ENCODE results near the gene TMEM59L. TPM values are rescaled to one million over a fixed set of nuclear protein-coding genes. Genes with fewer than 3 reads are reported as not detected.
A peak's percentile ranks its signal among the peaks of the same experiment; 100 is the strongest.

TMEM59L gene
- total and polyA plus RNA-seq, 2 donors (not counting 1 experiment from before 2014, with no cell fraction given): not detected

DNA sequence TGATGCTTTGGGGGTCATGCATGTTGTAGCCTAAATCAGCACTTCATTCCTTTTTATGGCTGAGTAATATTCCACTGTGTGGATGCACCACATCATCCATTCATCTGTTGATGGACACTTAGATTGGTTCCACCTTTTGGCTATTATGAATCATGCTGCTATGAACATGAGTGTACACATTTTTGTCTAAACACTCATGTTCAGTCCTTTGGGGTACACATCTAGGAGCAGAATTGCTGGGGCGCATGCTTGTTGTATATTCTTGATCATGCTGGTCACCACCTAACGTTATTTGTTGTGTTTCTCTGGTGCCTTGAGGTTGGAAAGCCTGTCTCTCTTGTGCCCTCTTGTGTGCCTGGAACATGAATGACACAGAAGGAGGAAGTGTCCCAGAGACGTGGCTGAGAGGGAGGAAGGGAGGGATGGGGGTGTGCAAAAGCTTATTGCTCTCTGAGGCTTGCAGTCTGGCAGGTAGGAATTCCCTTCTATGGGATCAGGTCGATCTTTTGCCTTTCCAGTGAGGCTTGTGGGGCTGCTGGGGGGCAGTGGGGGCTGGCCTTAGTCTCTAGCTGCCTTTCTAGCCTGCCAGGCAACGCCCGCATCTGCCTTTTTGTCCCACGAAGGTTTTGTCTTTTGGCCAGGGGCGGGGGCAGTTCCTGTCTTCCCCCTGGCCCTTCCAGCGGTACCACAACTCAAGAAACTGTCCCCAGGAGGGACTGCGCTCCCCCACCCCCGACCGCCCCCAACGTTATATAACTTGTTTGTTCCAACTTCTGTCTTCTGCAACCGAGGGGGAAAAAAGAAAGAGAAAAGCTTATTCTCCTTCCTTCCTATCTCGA is 31.7 kb downstream of the TMEM59L start:
- Mint-ChIP-seq H3K27me3 (no peaks in the 10 kb centered on the region), H3K9me3 (ENCODE audit: insufficient read depth) (no peaks in the 10 kb centered on the region), H3K4me3 (no peak overlapping the region), H3K4me1 (peaks cover 27% of the 10 kb centered on the region), H3K27ac (no peak overlapping the region)
- Histone ChIP-seq H3K27me3 (replicated peaks in 1 of 4; ENCODE audit: control extremely low read depth in 1 of 4, control insufficient read depth in 3 of 4, insufficient read depth in 4 of 4, low read length in 3 of 4) (no peaks in the 10 kb centered on the region), H3K4me1 (ENCODE audit: control insufficient read depth in 2 of 2, insufficient read depth in 2 of 2, low read length in 2 of 2) (peaks cover 23 to 24% of the 10 kb centered on the region in 2 donors), H3K9ac (ENCODE audit: low read length) (no peak overlapping the region), H3K9me3 (ENCODE audit: control extremely low read depth in 1 of 3, control insufficient read depth in 2 of 3, insufficient read depth in 1 of 3, low read length in 2 of 3) (no peaks in the 10 kb centered on the region), H3K36me3 (replicated peaks in 1 of 2; ENCODE audit: control extremely low read depth in 1 of 2, control insufficient read depth in 1 of 2, extremely low read depth in 1 of 2, insufficient read depth in 2 of 2, low read length in 1 of 2) (no peaks in the 10 kb centered on the region), H3K4me3 (ENCODE audit: control extremely low read depth in 1 of 5, extremely low read depth in 1 of 5, insufficient read depth in 1 of 5, low read depth in 2 of 5, low read length in 4 of 5) (no peak overlapping the region), H3K4me2 (replicated peaks; ENCODE audit: low read depth, low read length, poor library complexity, severe bottlenecking) (peak overlapping the region; percentile 41), H3K27ac (ENCODE audit: low read length in 2 of 2) (no peak overlapping the region), H4K20me1 (ENCODE audit: control insufficient read depth, insufficient read depth, low read length, poor library complexity, severe bottlenecking) (peaks cover 59% of the 10 kb centered on the region), H3K79me2 (ENCODE audit: control insufficient read depth, insufficient read depth, low read length) (peaks cover 59% of the 10 kb centered on the region), H2AFZ (ENCODE audit: insufficient read depth, low read depth, low read length, poor library complexity, severe bottlenecking) (no peak overlapping the region)
- 11% methylated on average over 4 of the region's 15 CpGs for WGBS (ENCODE audit: insufficient coverage)
- DNase-seq (peak; percentile 59), ATAC-seq (ENCODE audit: low read depth) (peak; percentile 62)
- CTCF ChIA-PET: interaction anchor here (0.9 to 1.3 kb wide), 2 partner anchors 53 to 203 kb away, joined by 3 to 5 read pairs; no protein-coding TSS in a partner anchor
- TF ChIP-seq EZH2 (IDR thresholded peaks at IDR 0.05; ENCODE audit: borderline replicate concordance, insufficient read depth, low read depth, low read length, poor library complexity, severe bottlenecking): no peak
- TF ChIP-seq, protein P1, sequence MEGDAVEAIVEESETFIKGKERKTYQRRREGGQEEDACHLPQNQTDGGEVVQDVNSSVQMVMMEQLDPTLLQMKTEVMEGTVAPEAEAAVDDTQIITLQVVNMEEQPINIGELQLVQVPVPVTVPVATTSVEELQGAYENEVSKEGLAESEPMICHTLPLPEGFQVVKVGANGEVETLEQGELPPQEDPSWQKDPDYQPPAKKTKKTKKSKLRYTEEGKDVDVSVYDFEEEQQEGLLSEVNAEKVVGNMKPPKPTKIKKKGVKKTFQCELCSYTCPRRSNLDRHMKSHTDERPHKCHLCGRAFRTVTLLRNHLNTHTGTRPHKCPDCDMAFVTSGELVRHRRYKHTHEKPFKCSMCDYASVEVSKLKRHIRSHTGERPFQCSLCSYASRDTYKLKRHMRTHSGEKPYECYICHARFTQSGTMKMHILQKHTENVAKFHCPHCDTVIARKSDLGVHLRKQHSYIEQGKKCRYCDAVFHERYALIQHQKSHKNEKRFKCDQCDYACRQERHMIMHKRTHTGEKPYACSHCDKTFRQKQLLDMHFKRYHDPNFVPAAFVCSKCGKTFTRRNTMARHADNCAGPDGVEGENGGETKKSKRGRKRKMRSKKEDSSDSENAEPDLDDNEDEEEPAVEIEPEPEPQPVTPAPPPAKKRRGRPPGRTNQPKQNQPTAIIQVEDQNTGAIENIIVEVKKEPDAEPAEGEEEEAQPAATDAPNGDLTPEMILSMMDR (IDR thresholded peaks at IDR 0.05): no peak
- intact Hi-C loops (cut with micrococcal nuclease): no loop called here
- POLR2A ChIA-PET: no interaction called here

DNA sequence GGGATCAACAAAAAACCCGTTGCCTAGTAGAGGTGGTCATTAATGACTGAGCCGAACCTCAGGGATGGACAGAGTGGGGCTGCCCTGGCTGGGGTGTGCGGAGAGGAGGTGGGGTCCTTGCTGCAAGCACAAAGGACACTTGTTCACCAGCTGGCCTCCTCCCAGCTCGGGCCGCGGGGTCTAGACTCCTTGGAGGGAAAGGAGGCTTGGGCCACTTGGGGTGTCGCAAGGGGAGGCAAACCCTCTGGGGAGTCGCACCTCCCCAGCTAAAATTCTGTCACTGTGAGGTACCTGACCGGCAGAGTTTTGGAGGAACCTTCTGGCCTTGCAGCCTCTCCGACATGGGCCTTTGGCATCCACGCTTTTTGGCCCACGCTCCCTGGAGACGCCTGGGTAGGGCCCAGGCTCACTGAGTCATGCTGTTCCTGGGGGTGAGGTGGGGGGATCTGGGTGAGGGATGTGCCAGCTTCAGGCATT is 32.4 kb downstream of the TMEM59L start:
- H3K9me3 ChIP-seq (ENCODE audit: control extremely low read depth in 1 of 3, control insufficient read depth in 2 of 3, insufficient read depth in 1 of 3, low read length in 2 of 3): no peaks in the 10 kb centered on the region
- WGBS (ENCODE audit: insufficient coverage): 80% methylated on average over 13 of the region's 13 CpGs
- DNase-seq (no peak), ATAC-seq (ENCODE audit: low read depth) (no peak)
- TF ChIP-seq, protein P1 (IDR thresholded peaks at IDR 0.05): no peak
- TF ChIP-seq EZH2 (IDR thresholded peaks at IDR 0.05; ENCODE audit: borderline replicate concordance, insufficient read depth, low read depth, low read length, poor library complexity, severe bottlenecking): no peak
- H3K4me2 ChIP-seq (replicated peaks; ENCODE audit: low read depth, low read length, poor library complexity, severe bottlenecking): peak overlapping the region; percentile 41
- H2AFZ ChIP-seq (ENCODE audit: insufficient read depth, low read depth, low read length, poor library complexity, severe bottlenecking): no peak overlapping the region
- H3K27me3 Mint-ChIP-seq: no peaks in the 10 kb centered on the region
- peaks cover 33% of the 10 kb centered on the region for H3K4me1 Mint-ChIP-seq
- H3K27ac ChIP-seq (ENCODE audit: low read length in 2 of 2): no peak overlapping the region
- no peak overlapping the region for H3K4me3 Mint-ChIP-seq
- POLR2A ChIA-PET: interaction anchor here (0.6 kb wide), 1 partner anchor 677 kb away, joined by 4 read pairs; no protein-coding TSS in a partner anchor
- no peaks in the 10 kb centered on the region for H3K9me3 Mint-ChIP-seq (ENCODE audit: insufficient read depth)
- CTCF ChIA-PET: interaction anchor here (0.9 to 1.3 kb wide), 2 partner anchors 53 to 202 kb away, joined by 3 to 5 read pairs; no protein-coding TSS in a partner anchor
- H4K20me1 ChIP-seq (ENCODE audit: control insufficient read depth, insufficient read depth, low read length, poor library complexity, severe bottlenecking): peaks cover 60% of the 10 kb centered on the region
- H3K27ac Mint-ChIP-seq: no peak overlapping the region
- H3K4me1 ChIP-seq (ENCODE audit: control insufficient read depth in 2 of 2, insufficient read depth in 2 of 2, low read length in 2 of 2): peaks cover 29 to 30% of the 10 kb centered on the region in 2 donors
- H3K36me3 ChIP-seq (replicated peaks in 1 of 2; ENCODE audit: control extremely low read depth in 1 of 2, control insufficient read depth in 1 of 2, extremely low read depth in 1 of 2, insufficient read depth in 2 of 2, low read length in 1 of 2): no peaks in the 10 kb centered on the region
- intact Hi-C loops (cut with micrococcal nuclease): no loop called here
- peaks cover 59% of the 10 kb centered on the region for H3K79me2 ChIP-seq (ENCODE audit: control insufficient read depth, insufficient read depth, low read length)
- no peaks in the 10 kb centered on the region for H3K27me3 ChIP-seq (replicated peaks in 1 of 4; ENCODE audit: control extremely low read depth in 1 of 4, control insufficient read depth in 3 of 4, insufficient read depth in 4 of 4, low read length in 3 of 4)
- no peak overlapping the region for H3K4me3 ChIP-seq (ENCODE audit: control extremely low read depth in 1 of 5, extremely low read depth in 1 of 5, insufficient read depth in 1 of 5, low read depth in 2 of 5, low read length in 4 of 5)
- H3K9ac ChIP-seq (ENCODE audit: low read length): no peak overlapping the region
